Neural cell (in vitro differentiated cells): Measurements from ENCODE around the gene PLA2G4F. TPM values are rescaled to one million over a fixed set of nuclear protein-coding genes. Genes with fewer than 3 reads are reported as not detected.

Experiments
- H2AFZ ChIP-seq: fragments of 200-600, 300-800 bp; sonication (generic), shearing (Covaris generic); 2 replicates; pipeline ENCODE4 v1.6.0; 2014; ENCODE audit warnings: low read depth, mild to moderate bottlenecking, antibody characterized with exemption, low read length, moderate library complexity
- H3F3A ChIP-seq: fragments of 200-600 bp; shearing (Covaris generic); 2 replicates; pipeline ENCODE4 v1.6.1; 2016; ENCODE audit warnings: mild to moderate bottlenecking, moderate library complexity, mixed read lengths, antibody characterized with exemption, low read length; ENCODE audit not compliant: insufficient read depth, poor library complexity, severe bottlenecking
- H3K27ac ChIP-seq: fragments of 200-600, 300-800 bp; sonication (generic), shearing (Covaris generic); 2 replicates; pipeline ENCODE4 v1.5.1; 2014; ENCODE audit warnings: mild to moderate bottlenecking, low read length, moderate library complexity
- H3K27me3 ChIP-seq: fragments of 300-800, 200-600 bp; sonication (generic), shearing (Covaris generic); 2 replicates; pipeline ENCODE4 v1.6.0; 2014; ENCODE audit warnings: mild to moderate bottlenecking, low read depth, low read length, moderate library complexity; ENCODE audit not compliant: insufficient read depth
- H3K36me3 ChIP-seq: fragments of 300-800, 200-600 bp; sonication (generic), shearing (Covaris generic); 2 replicates; pipeline ENCODE4 v1.5.1; 2014; ENCODE audit warnings: mild to moderate bottlenecking, antibody characterized with exemption, low read length, moderate library complexity; ENCODE audit not compliant: insufficient read depth
- H3K4me2 ChIP-seq: fragments of 300-800, 200-600 bp; sonication (generic), shearing (Covaris generic); 2 replicates; pipeline ENCODE4 v1.6.0; 2014; ENCODE audit warnings: mild to moderate bottlenecking, low read length
- H3K4me3 ChIP-seq: fragments of 300-800, 200-600 bp; sonication (generic), shearing (Covaris generic); 2 replicates; pipeline ENCODE4 v1.5.1; 2014; ENCODE audit warnings: mild to moderate bottlenecking, low read length, moderate library complexity
- H3K79me2 ChIP-seq: fragments of 200-600 bp; shearing (Covaris generic); replicated peaks from 2 replicates; pipeline ENCODE4 v1.6.0; 2014; ENCODE audit warnings: mild to moderate bottlenecking, low read length, moderate library complexity; ENCODE audit not compliant: insufficient read depth
- H3K9ac ChIP-seq: fragments of 300-800, 200-600 bp; sonication (generic), shearing (Covaris generic); 2 replicates; pipeline ENCODE4 v1.6.1; 2016; ENCODE audit warnings: mild to moderate bottlenecking, low read length, mixed read lengths
- H3K9me2 ChIP-seq: fragments of 200-600 bp; shearing (Covaris generic); 2 replicates; pipeline ENCODE4 v1.6.1; 2016; ENCODE audit warnings: mild to moderate bottlenecking, low read length, mixed read lengths; ENCODE audit not compliant: insufficient read depth
- H3K9me3 ChIP-seq: fragments of 200-600, 300-800 bp; sonication (generic), shearing (Covaris generic); 2 replicates; pipeline ENCODE4 v1.6.1; 2016; ENCODE audit warnings: mild to moderate bottlenecking, mixed run types, low read length, moderate library complexity, mixed read lengths
- H4K20me1 ChIP-seq: fragments of 200-600 bp; shearing (Covaris generic); 2 replicates; pipeline ENCODE4 v1.6.1; 2016; ENCODE audit warnings: mild to moderate bottlenecking, mixed run types; ENCODE audit not compliant: insufficient read depth
- EP300 ChIP-seq: fragments of 450-650 bp; conservative IDR thresholded peaks from 2 replicates; pipeline ENCODE4 v1.6.1; 2014; ENCODE audit warnings: antibody characterized with exemption, mild to moderate bottlenecking, moderate library complexity; ENCODE audit not compliant: poor library complexity, severe bottlenecking
- EZH2 ChIP-seq: fragments of 200-600, 300-800 bp; shearing (Covaris generic), sonication (generic); IDR thresholded peaks from 2 replicates; pipeline ENCODE4 v1.6.1; 2014; ENCODE audit warnings: antibody characterized with exemption, low read length, borderline replicate concordance, mild to moderate bottlenecking; ENCODE audit not compliant: insufficient read depth, poor library complexity, severe bottlenecking
- MXI1 ChIP-seq: fragments of 450-650 bp; conservative IDR thresholded peaks from 2 replicates; pipeline ENCODE4 v1.6.1; 2014; ENCODE audit warnings: antibody characterized with exemption, mild to moderate bottlenecking; ENCODE audit not compliant: poor library complexity, severe bottlenecking
- POLR2AphosphoS5 ChIP-seq: IDR thresholded peaks from 2 replicates; pipeline ENCODE4 v1.6.1; 2012
- RAD21 ChIP-seq: fragments of 450-650 bp; conservative IDR thresholded peaks from 2 replicates; pipeline ENCODE4 v1.6.1; 2014; ENCODE audit warnings: antibody characterized with exemption, mild to moderate bottlenecking, moderate library complexity
- SMC3 ChIP-seq: fragments of 450-650 bp; conservative IDR thresholded peaks from 2 replicates; pipeline ENCODE4 v1.6.1; 2014; ENCODE audit warnings: antibody characterized with exemption, mild to moderate bottlenecking, moderate library complexity; ENCODE audit not compliant: poor library complexity
- TAF1 ChIP-seq: IDR thresholded peaks from 2 replicates; pipeline ENCODE4 v1.6.1; 2012; ENCODE audit warnings: low read depth
- polyA plus RNA-seq: library from polyadenylated mRNA; depleted of rRNA; stranded (reverse); fragments of >200 nt; gene quantifications from 2 replicates; pipeline ENCODE4 v1.2.3, GENCODE V29; 2014
- TF ChIP-seq, protein P1 (sequence below): IDR thresholded peaks from 2 replicates; pipeline ENCODE4 v1.6.1; 2012; ENCODE audit warnings: borderline replicate concordance
- TF ChIP-seq, protein P2 (sequence below): fragments of 450-650 bp; IDR thresholded peaks from 2 replicates; pipeline ENCODE4 v1.5.1; 2014; ENCODE audit warnings: antibody characterized with exemption, mild to moderate bottlenecking, moderate library complexity; ENCODE audit not compliant: poor library complexity, severe bottlenecking

The PLA2G4F gene
- polyA plus RNA-seq, 1 donor from 2014 or later, result not detected

DNA sequence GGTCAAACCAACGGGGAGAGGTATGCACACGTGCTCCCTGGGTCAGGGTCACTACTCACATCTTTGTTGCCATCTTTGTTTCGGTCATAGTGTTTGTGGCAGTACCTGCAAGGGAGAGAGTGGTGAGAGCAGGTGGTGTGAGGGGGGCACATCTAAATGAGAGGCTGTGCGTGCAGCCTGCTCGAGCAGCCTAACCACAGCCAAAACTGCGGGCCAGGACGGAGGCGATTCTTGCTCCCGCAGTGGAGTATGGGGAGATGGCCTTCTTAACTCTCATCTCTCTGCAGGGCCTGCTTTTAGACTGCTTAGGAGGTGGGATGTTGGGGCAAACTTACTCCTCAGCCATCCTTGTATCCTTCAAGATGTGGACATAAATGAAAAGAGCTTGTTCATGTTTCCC is 6.9 kb upstream of the PLA2G4F start:
- no peak overlapping the region for H3K9ac ChIP-seq
- TF ChIP-seq SMC3, result no peak
- TF ChIP-seq EP300, result no peak
- no peak for TF ChIP-seq MXI1
- TF ChIP-seq TAF1, result no peak
- TF ChIP-seq, protein P1, sequence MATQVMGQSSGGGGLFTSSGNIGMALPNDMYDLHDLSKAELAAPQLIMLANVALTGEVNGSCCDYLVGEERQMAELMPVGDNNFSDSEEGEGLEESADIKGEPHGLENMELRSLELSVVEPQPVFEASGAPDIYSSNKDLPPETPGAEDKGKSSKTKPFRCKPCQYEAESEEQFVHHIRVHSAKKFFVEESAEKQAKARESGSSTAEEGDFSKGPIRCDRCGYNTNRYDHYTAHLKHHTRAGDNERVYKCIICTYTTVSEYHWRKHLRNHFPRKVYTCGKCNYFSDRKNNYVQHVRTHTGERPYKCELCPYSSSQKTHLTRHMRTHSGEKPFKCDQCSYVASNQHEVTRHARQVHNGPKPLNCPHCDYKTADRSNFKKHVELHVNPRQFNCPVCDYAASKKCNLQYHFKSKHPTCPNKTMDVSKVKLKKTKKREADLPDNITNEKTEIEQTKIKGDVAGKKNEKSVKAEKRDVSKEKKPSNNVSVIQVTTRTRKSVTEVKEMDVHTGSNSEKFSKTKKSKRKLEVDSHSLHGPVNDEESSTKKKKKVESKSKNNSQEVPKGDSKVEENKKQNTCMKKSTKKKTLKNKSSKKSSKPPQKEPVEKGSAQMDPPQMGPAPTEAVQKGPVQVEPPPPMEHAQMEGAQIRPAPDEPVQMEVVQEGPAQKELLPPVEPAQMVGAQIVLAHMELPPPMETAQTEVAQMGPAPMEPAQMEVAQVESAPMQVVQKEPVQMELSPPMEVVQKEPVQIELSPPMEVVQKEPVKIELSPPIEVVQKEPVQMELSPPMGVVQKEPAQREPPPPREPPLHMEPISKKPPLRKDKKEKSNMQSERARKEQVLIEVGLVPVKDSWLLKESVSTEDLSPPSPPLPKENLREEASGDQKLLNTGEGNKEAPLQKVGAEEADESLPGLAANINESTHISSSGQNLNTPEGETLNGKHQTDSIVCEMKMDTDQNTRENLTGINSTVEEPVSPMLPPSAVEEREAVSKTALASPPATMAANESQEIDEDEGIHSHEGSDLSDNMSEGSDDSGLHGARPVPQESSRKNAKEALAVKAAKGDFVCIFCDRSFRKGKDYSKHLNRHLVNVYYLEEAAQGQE, result no peak
- TF ChIP-seq, protein P2, sequence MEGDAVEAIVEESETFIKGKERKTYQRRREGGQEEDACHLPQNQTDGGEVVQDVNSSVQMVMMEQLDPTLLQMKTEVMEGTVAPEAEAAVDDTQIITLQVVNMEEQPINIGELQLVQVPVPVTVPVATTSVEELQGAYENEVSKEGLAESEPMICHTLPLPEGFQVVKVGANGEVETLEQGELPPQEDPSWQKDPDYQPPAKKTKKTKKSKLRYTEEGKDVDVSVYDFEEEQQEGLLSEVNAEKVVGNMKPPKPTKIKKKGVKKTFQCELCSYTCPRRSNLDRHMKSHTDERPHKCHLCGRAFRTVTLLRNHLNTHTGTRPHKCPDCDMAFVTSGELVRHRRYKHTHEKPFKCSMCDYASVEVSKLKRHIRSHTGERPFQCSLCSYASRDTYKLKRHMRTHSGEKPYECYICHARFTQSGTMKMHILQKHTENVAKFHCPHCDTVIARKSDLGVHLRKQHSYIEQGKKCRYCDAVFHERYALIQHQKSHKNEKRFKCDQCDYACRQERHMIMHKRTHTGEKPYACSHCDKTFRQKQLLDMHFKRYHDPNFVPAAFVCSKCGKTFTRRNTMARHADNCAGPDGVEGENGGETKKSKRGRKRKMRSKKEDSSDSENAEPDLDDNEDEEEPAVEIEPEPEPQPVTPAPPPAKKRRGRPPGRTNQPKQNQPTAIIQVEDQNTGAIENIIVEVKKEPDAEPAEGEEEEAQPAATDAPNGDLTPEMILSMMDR, result no peak
- TF ChIP-seq POLR2AphosphoS5, result no peak
- TF ChIP-seq EZH2, result no peak
- no peak for TF ChIP-seq RAD21
- H3F3A ChIP-seq, result no peaks in the 10 kb centered on the region

DNA sequence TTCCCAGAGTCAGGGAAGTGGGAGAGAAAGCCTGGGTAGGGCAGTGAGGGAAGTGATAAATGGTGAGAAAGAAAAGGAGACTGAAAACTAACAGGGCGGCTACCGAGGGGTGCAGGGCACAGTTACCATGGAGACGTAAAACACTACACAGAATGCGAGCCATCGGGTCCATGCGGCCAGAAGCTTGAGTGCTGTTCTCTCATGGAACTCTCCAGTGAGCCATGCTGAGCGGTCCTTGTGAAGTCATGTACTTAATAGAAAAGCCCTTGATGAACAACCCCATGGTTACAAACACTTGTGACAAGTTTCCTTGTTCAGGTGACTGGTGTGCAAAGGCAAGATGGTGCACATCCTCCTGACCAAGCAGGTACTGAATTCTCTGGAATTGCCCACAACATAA is 3.7 kb upstream of the PLA2G4F start:
- H4K20me1 ChIP-seq, result no peaks in the 10 kb centered on the region
- H3F3A ChIP-seq, result no peaks in the 10 kb centered on the region
- no peak overlapping the region for H3K4me2 ChIP-seq
- no peak overlapping the region for H3K27ac ChIP-seq
- H3K36me3 ChIP-seq, result no peaks in the 10 kb centered on the region
- TF ChIP-seq, protein P2, result no peak
- TF ChIP-seq TAF1, result no peak
- TF ChIP-seq, protein P1, result no peak
- no peak for TF ChIP-seq RAD21
- TF ChIP-seq EP300, result no peak
- TF ChIP-seq POLR2AphosphoS5, result no peak
- TF ChIP-seq SMC3, result no peak
- no peak for TF ChIP-seq MXI1
- no peaks in the 10 kb centered on the region for H3K9me2 ChIP-seq
- no peaks in the 10 kb centered on the region for H3K9me3 ChIP-seq
- no peaks in the 10 kb centered on the region for H3K79me2 ChIP-seq
- no peak overlapping the region for H3K9ac ChIP-seq
- no peak overlapping the region for H2AFZ ChIP-seq
- no peaks in the 10 kb centered on the region for H3K27me3 ChIP-seq
- H3K4me3 ChIP-seq, result no peak overlapping the region

More for the DNA sequence above, 6.9 kb upstream of the PLA2G4F start:
- H3K27ac ChIP-seq, result no peak overlapping the region
- no peaks in the 10 kb centered on the region for H3K27me3 ChIP-seq
- H3K36me3 ChIP-seq, result peaks cover 4% of the 10 kb centered on the region
- no peaks in the 10 kb centered on the region for H3K9me3 ChIP-seq
- H2AFZ ChIP-seq, result no peak overlapping the region
- no peak overlapping the region for H3K4me2 ChIP-seq
- no peaks in the 10 kb centered on the region for H3K9me2 ChIP-seq
- no peak overlapping the region for H3K4me3 ChIP-seq
- H3K79me2 ChIP-seq, result no peaks in the 10 kb centered on the region
- no peaks in the 10 kb centered on the region for H4K20me1 ChIP-seq
